AG09309 (cell line): ENCODE measurements around the gene FMNL2.
A peak's percentile ranks its signal among the peaks of the same experiment; 100 is the strongest.

ENCODE experiments used
- DNase-seq: peaks from one replicate; pipeline ENCODE4 v3.0.0-alpha.2; 2010; ENCODE audit warnings: low read depth
- H3K4me3 ChIP-seq: 2 replicates; pipeline ENCODE4 v1.5.1; 2011; ENCODE audit warnings: mild to moderate bottlenecking, low read depth, low read length, moderate library complexity; ENCODE audit not compliant: control insufficient read depth
- TF ChIP-seq, protein P1 (sequence below): IDR thresholded peaks from 2 replicates; pipeline ENCODE4 v1.5.1; 2011; ENCODE audit warnings: mild to moderate bottlenecking, low read depth, low read length, inconsistent platforms; ENCODE audit not compliant: insufficient read depth, control insufficient read depth; ENCODE audit errors: missing control alignments

FMNL2 gene

DNA sequence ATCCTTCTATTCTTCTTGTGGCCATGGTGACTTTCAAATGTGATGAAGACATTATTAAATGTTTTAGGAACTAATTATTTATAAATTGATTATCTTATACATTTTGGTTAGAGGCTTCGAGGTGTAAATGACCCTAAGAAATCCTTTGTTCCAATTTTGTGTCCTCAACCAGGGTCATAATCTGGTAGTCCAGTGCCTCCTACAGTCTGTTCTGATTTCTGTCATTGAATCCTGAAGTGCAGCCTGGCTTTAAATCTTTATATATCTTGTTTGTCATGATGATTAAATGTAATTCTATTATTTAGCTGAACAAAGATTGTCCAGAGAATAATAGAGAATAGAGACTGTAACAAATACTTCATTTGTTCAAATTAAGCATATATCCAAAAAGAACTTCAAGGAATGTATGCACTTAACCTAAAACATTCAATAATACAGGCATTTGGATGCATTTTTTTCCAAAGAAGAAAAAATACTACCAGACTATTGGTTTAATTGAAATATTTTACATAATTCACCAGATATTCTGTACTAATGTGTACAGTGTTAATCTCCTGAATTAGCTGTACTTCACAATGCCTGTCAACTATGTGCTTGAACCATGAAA is 292.5 kb downstream of the FMNL2 start:
- TF ChIP-seq, protein P1, sequence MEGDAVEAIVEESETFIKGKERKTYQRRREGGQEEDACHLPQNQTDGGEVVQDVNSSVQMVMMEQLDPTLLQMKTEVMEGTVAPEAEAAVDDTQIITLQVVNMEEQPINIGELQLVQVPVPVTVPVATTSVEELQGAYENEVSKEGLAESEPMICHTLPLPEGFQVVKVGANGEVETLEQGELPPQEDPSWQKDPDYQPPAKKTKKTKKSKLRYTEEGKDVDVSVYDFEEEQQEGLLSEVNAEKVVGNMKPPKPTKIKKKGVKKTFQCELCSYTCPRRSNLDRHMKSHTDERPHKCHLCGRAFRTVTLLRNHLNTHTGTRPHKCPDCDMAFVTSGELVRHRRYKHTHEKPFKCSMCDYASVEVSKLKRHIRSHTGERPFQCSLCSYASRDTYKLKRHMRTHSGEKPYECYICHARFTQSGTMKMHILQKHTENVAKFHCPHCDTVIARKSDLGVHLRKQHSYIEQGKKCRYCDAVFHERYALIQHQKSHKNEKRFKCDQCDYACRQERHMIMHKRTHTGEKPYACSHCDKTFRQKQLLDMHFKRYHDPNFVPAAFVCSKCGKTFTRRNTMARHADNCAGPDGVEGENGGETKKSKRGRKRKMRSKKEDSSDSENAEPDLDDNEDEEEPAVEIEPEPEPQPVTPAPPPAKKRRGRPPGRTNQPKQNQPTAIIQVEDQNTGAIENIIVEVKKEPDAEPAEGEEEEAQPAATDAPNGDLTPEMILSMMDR: peak; percentile 67
- no peak for DNase-seq
- no peak overlapping the region for H3K4me3 ChIP-seq

DNA sequence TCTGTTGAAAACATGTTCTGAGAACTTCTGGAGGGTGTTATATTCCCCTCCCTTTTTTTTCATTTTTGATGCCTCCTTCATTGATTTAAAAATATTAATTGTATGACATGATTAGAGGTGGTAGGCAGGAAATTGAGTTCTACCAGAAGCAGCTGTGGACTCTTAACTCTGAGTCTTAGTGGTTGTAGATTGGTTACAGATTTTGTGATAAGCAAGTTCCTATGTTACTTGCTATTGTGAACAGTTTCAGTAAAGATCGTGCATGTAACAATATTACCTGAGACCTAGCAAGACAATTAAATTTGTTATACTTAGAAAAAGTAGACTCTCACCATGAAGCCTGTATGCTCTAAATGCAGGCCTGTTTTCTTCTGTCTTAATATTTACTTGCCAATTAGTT is 294.2 kb downstream of the FMNL2 start:
- TF ChIP-seq, protein P1: no peak
- no peak overlapping the region for H3K4me3 ChIP-seq
- DNase-seq: no peak

DNA sequence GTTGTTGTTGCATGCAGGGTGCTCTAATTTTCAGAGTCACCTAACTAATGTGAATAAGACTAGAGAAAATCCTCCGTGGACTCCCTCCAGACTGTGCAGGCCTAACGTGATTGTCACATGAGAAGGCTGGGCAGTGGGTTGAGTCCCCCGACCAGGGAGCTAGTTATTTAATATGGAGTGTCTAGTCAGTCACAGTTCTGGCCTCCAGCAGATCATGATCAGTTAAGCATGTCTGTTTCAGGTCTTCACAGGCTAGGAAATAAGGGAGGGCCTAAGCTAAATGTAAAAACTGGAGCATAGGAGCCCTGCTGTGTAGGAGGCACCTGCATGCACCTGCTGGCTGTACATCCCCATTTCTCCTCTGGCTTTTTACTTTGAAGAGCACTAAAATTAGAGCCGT is 295.5 kb downstream of the FMNL2 start:
- TF ChIP-seq, protein P1: no peak
- no peak for DNase-seq
- H3K4me3 ChIP-seq: no peak overlapping the region

DNA sequence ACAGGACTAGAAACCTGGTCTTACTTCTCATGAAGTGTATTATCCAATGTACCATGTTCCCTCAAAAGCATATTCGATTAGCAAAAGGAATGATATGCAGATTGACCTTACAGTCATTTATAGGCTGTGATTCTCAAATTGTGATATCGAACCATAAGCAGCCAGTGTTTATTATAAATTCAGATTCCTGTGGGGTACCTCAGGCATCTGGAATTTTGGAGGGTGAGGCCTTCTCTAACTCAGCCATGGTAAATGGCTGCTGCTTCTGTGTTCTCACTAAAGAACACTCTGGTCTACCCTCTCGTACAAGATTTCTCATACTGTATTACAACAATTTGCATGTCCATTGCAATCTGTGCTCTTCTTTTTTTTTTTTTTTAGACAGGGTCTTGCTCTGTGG is 297.8 kb downstream of the FMNL2 start:
- TF ChIP-seq, protein P1: no peak
- DNase-seq: no peak

DNA sequence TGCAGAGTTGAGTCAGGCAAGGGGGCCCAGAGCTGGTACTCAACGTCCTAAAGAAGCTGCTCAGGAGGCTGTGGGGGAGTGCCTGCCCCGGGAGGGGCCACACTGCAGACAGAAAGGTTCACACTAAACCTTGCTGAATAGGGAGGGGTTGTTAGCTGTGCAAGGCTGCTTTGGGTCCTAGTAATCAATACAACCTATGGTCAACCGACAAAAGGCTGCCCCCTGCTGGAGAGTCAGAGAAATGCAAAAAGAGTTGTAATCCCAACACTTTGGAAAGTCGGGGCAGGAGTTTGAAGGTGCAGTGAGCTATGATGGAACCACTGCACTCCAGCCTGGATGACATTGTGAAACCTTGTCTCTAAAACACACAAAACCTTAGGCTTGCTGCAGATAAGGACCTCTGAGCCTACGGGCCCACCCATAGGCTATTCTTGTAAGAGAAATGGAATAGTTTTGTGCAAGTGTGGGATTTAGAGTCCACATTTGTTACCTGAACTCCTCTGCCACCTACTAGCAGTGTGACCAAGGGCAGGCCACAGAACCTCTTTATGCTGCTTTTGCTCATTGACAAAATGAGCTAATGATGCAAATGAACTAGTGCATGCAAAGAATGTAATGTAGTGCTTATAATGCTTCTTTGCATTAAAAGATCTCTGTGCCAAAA is 300.8 kb downstream of the FMNL2 start:
- no peak for DNase-seq
- no peak overlapping the region for H3K4me3 ChIP-seq
- TF ChIP-seq, protein P1: peak; percentile 76

More for the DNA sequence above, 297.8 kb downstream of the FMNL2 start:
- H3K4me3 ChIP-seq: no peak overlapping the region

DNA sequence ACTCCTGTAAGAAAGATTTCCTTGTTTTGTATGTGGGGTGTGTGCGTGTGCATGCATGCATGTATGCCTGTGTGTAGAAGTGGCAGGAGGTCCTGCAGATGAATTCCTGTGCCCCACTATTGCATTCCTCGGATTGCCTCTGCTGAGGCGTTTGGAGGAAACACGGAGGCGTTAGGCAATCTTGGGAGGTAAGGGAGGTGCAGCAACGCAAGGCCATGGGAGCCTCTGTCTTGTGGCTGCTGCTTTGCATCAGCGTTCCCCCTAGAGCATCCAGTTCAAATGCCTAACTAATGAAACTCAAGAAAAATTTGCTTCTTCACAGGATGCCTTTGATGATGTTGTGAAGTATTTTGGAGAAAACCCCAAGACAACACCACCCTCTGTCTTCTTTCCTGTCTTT is 302.3 kb downstream of the FMNL2 start:
- no peak for DNase-seq
- H3K4me3 ChIP-seq: no peak overlapping the region
- TF ChIP-seq, protein P1: no peak
